ENCODE results near the gene PNPLA4. TPM values are rescaled to one million over a fixed set of nuclear protein-coding genes. Genes with fewer than 3 reads are reported as not detected.

Gene PNPLA4
- polyA plus RNA-seq (ENCODE audit: insufficient read length), result 25.2 TPM
- long read RNA-seq, donor 1, transcript PNPLA4-201 (7 exons, 3,372 nt), result major isoform, 19 of 24 reads
- long read RNA-seq, donor 1, partial matches to known transcripts, result 5 of 24 reads
- long read RNA-seq, donor 1, other reads (novel, unspliced or antisense), result 0 of 24 reads
- long read RNA-seq, donor 2, transcript PNPLA4-201 (7 exons, 3,372 nt), result major isoform, 10 of 16 reads
- long read RNA-seq, donor 2, partial matches to known transcripts, result 6 of 16 reads
- long read RNA-seq, donor 2, other reads (novel, unspliced or antisense), result 0 of 16 reads
- long read RNA-seq, donor 3, transcript PNPLA4-201 (7 exons, 3,372 nt), result major isoform, 7 of 7 reads
- long read RNA-seq, donor 3, partial matches to known transcripts, result 0 of 7 reads
- long read RNA-seq, donor 3, other reads (novel, unspliced or antisense), result 0 of 7 reads
- long read RNA-seq, donor 4, partial matches to known transcripts, result 0 of 1 reads
- long read RNA-seq, donor 4, other reads (novel, unspliced or antisense), result 0 of 1 reads
- long read RNA-seq, donor 5, transcript PNPLA4-201 (7 exons, 3,372 nt), result major isoform, 19 of 25 reads
- long read RNA-seq, donor 5, partial matches to known transcripts, result 6 of 25 reads
- long read RNA-seq, donor 5, other reads (novel, unspliced or antisense), result 0 of 25 reads
- long read RNA-seq, donor 6, transcript PNPLA4-201 (7 exons, 3,372 nt), result major isoform, 11 of 16 reads
- long read RNA-seq, donor 6, partial matches to known transcripts, result 5 of 16 reads
- long read RNA-seq, donor 6, other reads (novel, unspliced or antisense), result 0 of 16 reads
- long read RNA-seq, donor 7, transcript PNPLA4-201 (7 exons, 3,372 nt), result major isoform, 16 of 22 reads
- long read RNA-seq, donor 7, partial matches to known transcripts, result 5 of 22 reads
- long read RNA-seq, donor 7, other reads (novel, unspliced or antisense), result 0 of 22 reads
- long read RNA-seq, donor 8, transcript PNPLA4-201 (7 exons, 3,372 nt), result major isoform, 7 of 7 reads
- long read RNA-seq, donor 8, partial matches to known transcripts, result 0 of 7 reads
- long read RNA-seq, donor 8, other reads (novel, unspliced or antisense), result 0 of 7 reads

GRCh38 chrX:7927259-7928167 lies at the start of gene PNPLA4:
TSS of gene PNPLA4 (minus strand) at chrX:7927413. CDS start at chrX:7926119, 1,294 bp downstream.
- peak; percentile 84 for DNase-seq

DNA sequence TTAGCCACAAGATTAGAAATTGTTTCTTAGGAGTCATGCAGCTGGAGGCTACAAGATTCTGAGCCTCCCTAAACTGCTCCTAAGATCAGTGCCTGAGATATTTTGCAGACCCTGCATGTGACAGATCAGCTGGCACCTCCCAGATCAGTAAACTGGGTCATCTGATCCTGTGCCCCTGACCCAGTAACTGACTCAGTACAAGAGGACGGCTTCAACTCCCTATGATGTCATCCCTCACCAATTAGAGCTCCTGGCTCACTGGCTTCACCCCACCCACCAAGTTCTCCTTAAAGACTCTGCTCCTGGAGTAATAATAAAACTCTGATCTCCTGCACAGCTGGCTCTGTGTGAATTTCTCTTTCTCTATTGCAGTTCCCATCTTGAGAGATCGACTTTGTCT lies 45.4 kb upstream of the PNPLA4 start:
- DNase-seq, result no peak

- no peak for DNase-seq
Measured at GRCh38 chrX:7970428-7970827, 43.2 kb upstream of the PNPLA4 start.

DNA sequence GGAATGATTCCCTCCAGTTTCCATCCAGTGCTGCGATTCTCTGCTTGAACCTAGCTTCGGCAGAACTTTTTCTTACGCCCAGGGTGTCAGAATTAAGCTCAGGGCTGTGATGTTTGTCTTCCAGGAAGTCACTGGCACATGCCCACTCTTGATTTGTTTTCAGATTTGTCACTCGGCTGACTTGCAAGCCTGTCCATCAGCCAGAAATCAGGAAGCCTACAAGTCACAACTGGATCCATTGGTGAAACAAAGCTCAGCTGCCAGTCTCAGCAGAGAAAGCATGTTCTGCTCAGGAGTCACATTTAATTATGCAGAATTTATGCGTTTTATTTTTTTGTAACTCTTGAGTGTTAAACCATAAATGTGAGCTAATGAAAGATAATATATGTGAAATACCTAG lies 38.2 kb upstream of the PNPLA4 start:
- DNase-seq, result no peak

DNA sequence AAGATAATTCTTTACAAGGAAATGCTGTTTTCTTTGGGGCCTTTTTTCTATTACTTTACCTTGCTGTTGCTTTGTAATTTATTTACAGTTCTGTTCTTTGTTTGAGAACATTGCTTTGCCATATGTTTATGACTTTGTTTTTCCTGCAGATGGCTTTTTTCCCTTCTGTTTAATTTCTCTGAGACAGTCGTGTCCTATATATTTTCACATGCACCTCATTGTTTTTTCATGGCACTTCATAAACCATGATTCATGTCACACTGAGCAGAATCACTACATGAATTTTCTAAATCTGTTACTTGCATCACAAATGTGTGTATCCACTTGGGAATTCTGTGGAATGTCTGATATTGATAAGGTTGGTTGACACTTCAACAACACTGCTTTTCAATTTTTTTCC lies 33.0 kb upstream of the PNPLA4 start:
- no peak for DNase-seq

- no peak for DNase-seq
Measured at GRCh38 chrX:7953446-7953845, 26.2 kb upstream of the PNPLA4 start.

- DNase-seq, result no peak
Measured at GRCh38 chrX:7950865-7951264, 23.7 kb upstream of the PNPLA4 start.

DNA sequence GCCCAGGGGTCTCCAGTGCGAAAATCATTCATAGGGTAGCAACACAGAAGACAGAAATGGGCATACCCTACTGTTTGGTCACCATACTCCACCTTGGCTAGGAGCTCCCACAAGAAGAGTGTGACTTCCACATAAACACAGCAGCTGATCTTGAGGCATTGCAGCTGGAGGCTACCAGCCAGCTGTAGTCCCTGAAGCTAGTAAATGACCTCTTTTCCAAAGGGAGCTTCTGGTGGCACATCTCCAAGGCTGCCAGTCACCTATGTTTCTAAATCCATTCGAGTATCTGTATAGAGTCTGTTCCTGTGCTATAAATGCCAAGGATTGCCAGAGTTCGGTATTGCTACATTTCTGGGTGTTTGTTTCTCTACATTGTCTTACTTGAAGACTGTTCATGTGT lies 21.3 kb upstream of the PNPLA4 start:
- DNase-seq, result no peak

DNA sequence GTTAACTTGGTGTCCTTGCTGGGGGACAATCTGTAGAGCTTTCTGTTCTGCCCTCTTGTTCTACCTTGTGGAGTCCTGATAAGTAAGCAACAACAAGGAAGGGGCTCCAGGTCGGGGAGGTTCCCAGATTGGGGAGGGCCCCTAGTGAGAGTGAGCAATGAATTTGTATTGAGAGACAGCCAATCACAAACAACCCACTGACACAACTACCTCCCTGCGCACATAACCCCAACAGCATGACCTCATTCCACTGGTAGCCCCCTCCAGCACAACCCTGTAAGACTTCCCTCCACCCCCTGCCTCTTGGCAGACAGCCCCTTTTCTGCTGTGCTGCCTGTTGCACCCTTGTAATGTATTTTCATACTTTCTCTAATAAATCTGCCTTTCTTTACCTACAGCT lies 19.7 kb upstream of the PNPLA4 start:
- DNase-seq, result no peak

DNA sequence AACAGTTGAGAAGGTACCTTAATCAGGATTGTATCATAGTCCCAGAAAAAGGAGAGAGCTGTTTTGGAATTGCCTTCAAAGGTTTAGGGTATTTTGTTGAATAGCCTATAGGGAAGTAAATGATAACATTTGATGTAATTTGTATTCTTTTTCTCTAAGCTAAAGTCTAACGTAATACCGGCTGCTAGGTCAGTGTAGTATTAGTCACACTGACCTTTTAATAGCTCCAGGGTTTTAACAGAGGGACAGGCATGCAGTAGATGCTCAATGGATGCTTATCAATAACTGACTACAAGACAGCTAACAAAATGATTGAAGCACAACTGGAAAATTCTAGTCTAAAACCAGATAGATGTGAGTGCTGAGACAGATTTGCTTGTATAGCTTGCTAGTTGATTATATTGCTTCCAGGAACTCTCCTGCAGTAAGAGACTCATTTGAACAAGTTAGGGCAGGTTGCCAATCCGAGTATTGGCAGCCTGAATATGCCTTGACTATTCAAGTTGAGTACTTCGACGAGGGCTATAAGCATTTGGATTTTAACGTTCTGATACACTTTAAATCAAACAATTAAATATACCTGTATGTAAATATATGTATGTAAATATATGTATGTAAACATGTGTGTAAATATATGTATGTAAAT lies 16.5 kb upstream of the PNPLA4 start:
- DNase-seq, result no peak

DNA sequence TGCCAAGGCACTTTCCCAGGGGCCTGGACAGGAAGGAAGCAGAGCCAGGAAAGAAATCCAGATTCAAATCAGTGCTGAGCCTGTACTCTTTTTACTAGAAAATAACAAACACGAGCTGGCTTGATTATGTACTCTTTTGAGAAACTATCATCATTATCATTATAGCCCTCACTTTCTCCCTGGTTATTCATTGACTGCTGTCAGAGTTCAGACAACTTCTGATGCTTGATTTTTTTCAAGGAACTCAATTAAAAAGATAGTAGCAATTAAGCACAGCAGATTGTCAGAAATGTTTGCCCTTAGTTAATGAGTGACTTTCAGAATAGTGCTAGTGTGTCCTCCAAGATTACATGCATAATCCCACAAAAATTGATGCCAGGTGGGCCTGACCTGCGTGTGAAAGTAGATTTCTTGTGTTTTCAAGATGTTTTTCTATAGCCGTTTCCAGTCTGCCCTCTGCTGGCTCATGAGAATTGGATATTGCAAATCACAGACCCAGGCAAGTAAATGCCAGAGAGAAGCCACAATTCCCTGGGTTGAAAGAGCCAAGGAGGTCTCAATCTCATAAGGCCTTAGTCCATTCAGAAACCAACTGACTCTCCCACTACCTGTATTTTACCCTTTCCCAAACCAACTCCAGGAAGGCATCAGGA lies 14.3 kb upstream of the PNPLA4 start:
- no peak for DNase-seq

DNA sequence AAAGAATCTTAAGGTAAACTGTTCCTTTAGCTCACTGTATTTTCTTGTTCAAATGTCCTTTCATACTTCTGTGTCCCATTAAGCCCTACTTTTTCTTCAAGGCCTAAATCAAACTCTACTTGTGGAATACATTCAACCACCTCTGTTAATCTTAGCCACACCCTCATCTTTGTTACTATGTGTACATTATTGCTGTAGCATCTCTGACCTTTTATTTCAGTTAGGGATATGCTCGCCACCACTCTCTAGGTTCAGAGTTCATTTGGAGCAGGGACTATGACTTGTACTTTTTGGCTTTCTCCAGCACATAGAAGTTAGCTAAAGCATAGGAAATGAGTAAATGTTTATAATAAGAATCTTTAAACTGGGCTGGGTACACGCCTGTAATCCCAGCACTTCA lies 6.8 kb upstream of the PNPLA4 start:
- DNase-seq, result no peak

- no peak for DNase-seq
Measured at GRCh38 chrX:7926914-7927258, 327 bp downstream of the PNPLA4 start.

- DNase-seq, result peak; percentile 1
Measured at GRCh38 chrX:7926501-7926900, 712 bp downstream of the PNPLA4 start.

DNA sequence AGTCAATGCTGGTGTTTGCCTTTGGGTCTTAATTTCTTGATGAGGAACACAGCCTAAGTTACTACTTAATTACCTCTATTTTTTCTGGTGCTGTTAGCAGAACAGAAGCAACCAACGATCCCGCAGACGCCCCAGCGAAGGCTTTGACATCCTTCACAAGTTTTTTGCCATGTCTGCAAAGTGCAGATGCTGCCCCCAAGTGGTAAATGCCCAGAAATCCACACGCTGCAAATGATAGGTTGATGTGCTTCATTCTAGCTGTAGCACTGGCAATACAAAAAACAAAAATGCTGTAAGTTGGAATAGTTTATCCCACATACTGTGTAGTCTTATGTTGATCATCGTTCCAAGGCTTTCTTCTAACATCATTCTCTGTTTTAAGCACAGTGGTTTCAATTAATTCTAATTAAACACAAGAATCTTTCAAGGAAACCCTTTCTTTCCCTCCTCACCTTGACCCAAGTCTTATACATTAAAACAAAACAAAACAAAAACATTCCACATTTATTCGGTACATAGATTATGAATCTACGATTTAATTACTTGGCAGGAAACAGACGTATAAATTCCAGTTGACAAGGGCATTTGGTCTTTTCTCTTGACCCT lies 1.2 kb downstream of the PNPLA4 start:
- peak; percentile 75 for DNase-seq

GRCh38 chrX:7921750-7922149 lies 5.5 kb downstream of the PNPLA4 start:
- DNase-seq, result no peak

DNA sequence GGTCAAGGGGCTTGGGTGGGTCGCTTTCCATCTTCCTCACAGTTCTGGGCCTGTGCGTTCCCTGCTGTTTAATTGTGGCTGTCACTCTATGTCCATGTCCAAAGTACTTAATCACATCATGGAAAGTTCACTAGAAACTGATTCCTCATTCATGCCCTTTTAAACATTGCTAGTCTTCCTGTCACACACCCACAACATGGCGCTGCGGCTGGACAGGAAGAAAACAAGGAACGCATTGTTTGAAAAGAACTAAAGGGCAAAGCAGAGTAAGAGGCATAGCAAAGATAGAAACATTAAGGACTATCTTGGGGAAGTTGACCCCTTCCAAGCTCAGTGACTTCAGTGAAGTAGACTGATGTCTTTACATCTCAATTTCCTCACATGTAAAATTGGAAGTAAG lies 18.4 kb downstream of the PNPLA4 start:
- no peak for DNase-seq

DNA sequence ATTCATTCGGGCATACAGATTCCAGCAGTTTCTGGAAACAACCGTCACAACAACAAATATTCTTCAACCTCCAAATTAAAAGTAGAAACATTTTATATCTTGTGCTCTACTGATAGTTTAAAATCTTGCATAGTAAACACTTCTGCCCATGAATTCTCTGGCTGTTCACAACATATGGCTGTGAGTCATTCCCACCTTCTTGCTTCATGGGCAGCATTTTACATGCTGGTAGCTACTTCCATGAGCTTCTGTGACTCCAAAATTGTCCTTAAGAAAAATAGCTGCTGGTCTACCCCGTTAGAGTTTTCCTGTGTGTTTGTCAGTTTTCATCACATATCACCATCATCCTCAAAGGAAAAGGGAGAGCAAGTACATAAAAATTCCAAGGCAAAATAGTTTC lies 22.7 kb downstream of the PNPLA4 start:
- DNase-seq, result no peak

- no peak for DNase-seq
Measured at GRCh38 chrX:7891928-7892327, 35.3 kb downstream of the PNPLA4 start.

- no peak for DNase-seq
Measured at GRCh38 chrX:7889680-7890079, 37.5 kb downstream of the PNPLA4 start.
